GM18951 (cell line): Measurements from ENCODE around the gene PDE8A.

Source experiments
- POLR2A ChIP-seq: IDR thresholded peaks from 4 replicates; pipeline ENCODE4 v1.6.1; 2011; ENCODE audit warnings: mild to moderate bottlenecking; ENCODE audit not compliant: insufficient read length, insufficient read depth; ENCODE audit errors: extremely low read depth
- in situ Hi-C: fragments of 300-500 bp; cut with MboI; formaldehyde crosslinking; loops from one replicate; pipeline ENCODE4 v1.12.0; 2022; ENCODE audit warnings: low sequenced_read_pairs, mixed read lengths, inconsistent platforms; ENCODE audit not compliant: unreplicated experiment

PDE8A gene

DNA sequence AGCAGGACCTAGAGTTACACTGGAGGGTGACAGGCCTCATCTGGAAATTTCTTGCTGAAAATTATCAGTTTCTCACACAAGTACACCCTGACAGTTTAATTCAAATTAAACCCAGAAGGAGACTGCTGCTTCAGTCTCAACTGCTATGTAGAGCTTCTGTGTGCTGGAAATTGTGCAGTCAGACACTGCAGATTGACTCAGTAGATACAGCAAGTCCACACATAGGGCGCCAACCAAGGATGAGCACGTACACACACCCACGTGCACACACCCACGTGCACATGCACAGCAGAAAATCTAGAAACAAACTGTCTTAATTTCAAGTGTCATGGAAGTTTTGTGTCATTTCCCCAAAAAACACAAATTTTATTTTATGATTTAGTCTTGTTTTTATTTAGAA lies 192.9 kb downstream of the PDE8A start:
- no peak for TF ChIP-seq POLR2A
- in situ Hi-C loops = no loop called here

GRCh38 chr15:85177042-85177515 lies 195.4 kb downstream of the PDE8A start:
- in situ Hi-C loops = loop anchor here (25.0 kb wide), 1 partner anchor 690 kb away; no protein-coding TSS in a partner anchor

DNA sequence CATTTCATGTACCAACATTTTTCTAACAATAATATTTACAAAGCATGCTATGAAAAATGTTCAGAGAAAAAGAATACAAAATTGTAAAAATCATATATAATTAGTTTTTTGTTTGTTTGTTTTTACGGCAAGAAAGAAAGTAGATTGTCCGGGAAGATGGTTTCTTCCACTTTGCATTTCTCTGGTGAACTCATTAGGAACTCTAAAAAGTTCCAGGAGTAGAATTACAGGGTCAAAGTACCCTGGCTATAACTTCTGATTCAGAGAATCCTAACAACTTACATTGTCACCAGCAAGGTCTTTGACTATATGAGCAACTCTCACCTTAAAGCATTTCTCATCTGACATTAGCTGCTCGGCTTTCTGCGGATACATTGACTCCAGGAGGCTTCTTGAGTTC lies 196.7 kb downstream of the PDE8A start:
- TF ChIP-seq POLR2A = no peak
- in situ Hi-C loops = loop anchor here (25.0 kb wide), 1 partner anchor 691 kb away; no protein-coding TSS in a partner anchor

- in situ Hi-C loops = loop anchor here (25.0 kb wide), 1 partner anchor 692 kb away; no protein-coding TSS in a partner anchor
- TF ChIP-seq POLR2A = no peak
Observed at GRCh38 chr15:85179700-85180099, 198.0 kb downstream of the PDE8A start.

GRCh38 chr15:85185350-85185749 lies 203.7 kb downstream of the PDE8A start:
- in situ Hi-C loops = loop anchor here (25.0 kb wide), 1 partner anchor 698 kb away; no protein-coding TSS in a partner anchor

- in situ Hi-C loops = loop anchor here (25.0 kb wide), 1 partner anchor 701 kb away; no protein-coding TSS in a partner anchor
Observed at GRCh38 chr15:85188171-85188577, 206.5 kb downstream of the PDE8A start.
